ENCODE measurements around the gene CAMSAP2.

CAMSAP2 gene

DNA sequence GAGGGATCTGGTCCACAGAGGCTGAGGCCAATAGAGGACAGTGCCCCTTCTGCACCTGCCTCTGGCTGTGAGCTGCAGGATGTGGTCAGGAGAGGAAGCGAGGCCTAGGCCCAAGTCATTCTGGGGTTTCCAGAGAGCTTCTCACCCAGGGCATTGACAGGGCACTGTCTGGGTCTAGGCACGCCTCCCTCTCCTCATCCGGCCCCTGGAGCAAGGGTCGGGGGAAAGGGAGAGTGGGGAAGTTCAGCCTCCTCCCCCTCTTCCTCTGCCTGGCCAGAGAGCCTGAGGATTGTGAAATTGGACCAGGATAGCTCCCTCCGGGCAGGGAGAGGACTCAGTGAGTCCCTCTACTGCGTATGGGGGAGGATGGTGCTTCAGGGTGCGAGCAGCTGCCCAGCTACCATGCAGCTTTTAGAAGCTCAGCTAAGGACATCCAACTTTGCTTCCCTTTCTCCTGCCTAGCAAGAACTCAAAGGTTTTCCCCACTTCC is 149.7 kb downstream of the CAMSAP2 start:
- ChIA-PET CTCF (interaction anchor here (0.6 to 1.3 kb wide), 3 partner anchors 29 to 266 kb away, joined by 3 to 4 read pairs (median 3); no protein-coding TSS in a partner anchor), POLR2A (no interaction called here)
- Histone ChIP-seq H3K36me3 (ENCODE audit: control insufficient read depth in 2 of 2, insufficient read depth in 1 of 2, low read length in 2 of 2) (no peaks in the 10 kb centered on the region), H3K4me1 (ENCODE audit: control insufficient read depth, insufficient read depth, low read length) (no peaks in the 10 kb centered on the region), H3K27ac (ENCODE audit: extremely low read depth, low read depth, low read length) (no peak overlapping the region), H3K4me3 (ENCODE audit: low read depth, low read length) (no peak overlapping the region), H3K9me3 (ENCODE audit: control insufficient read depth, insufficient read depth, low read depth, low read length) (no peaks in the 10 kb centered on the region)
- TF ChIP-seq ZNF184 (tag by site-specific recombination; IDR thresholded peaks at IDR 0.05) = no peak
- no peak for TF ChIP-seq ZNF660 (tag by site-specific recombination; IDR thresholded peaks at IDR 0.05)
- TF ChIP-seq ZIC2 (tag by site-specific recombination; IDR thresholded peaks at IDR 0.05) = no peak

- TF ChIP-seq ZNF37A (tag by site-specific recombination; IDR thresholded peaks at IDR 0.05) (no peak), ZNF10 (tag by site-specific recombination; IDR thresholded peaks at IDR 0.05) (no peak), YY1 (tag by site-specific recombination; IDR thresholded peaks at IDR 0.05) (no peak), ZSCAN16 (tag by site-specific recombination; IDR thresholded peaks at IDR 0.05) (no peak), ZIC2 (tag by site-specific recombination; IDR thresholded peaks at IDR 0.05) (no peak), ZNF654 (tag by site-specific recombination; IDR thresholded peaks at IDR 0.05; ENCODE audit: low read depth) (no peak), ZNF324 (tag by site-specific recombination; IDR thresholded peaks at IDR 0.05) (no peak), ZSCAN30 (tag by site-specific recombination; IDR thresholded peaks at IDR 0.05) (no peak), ZNF518A (tag by site-specific recombination; conservative IDR thresholded peaks at IDR 0.05; ENCODE audit: low read depth) (no peak), ZNF677 (tag by site-specific recombination; IDR thresholded peaks at IDR 0.05) (no peak), ZNF341 (tag by site-specific recombination; IDR thresholded peaks at IDR 0.05; ENCODE audit: low read depth) (no peak), EGR2 (tag by site-specific recombination; IDR thresholded peaks at IDR 0.05; ENCODE audit: low read depth) (no peak), ZNF362 (tag by site-specific recombination; IDR thresholded peaks at IDR 0.05) (no peak), HOXC10 (CRISPR knock-in tag; IDR thresholded peaks at IDR 0.05) (no peak)
- Histone ChIP-seq H3K4me1 (ENCODE audit: control insufficient read depth, insufficient read depth, low read length) (no peaks in the 10 kb centered on the region), H3K4me3 (ENCODE audit: low read depth, low read length) (no peak overlapping the region), H3K36me3 (ENCODE audit: control insufficient read depth in 2 of 2, insufficient read depth in 1 of 2, low read length in 2 of 2) (no peaks in the 10 kb centered on the region), H3K27ac (ENCODE audit: extremely low read depth, low read depth, low read length) (no peak overlapping the region), H3K9me3 (ENCODE audit: control insufficient read depth, insufficient read depth, low read depth, low read length) (no peaks in the 10 kb centered on the region)
- ChIA-PET CTCF (interaction anchor here (0.8 to 2.7 kb wide), 3 partner anchors 9 to 267 kb away, joined by 3 to 10 read pairs (median 4); partner anchors contain the start of gene GPR25), POLR2A (no interaction called here)
Observed at GRCh38 chr1:200889571-200889970, 150.9 kb downstream of the CAMSAP2 start.

DNA sequence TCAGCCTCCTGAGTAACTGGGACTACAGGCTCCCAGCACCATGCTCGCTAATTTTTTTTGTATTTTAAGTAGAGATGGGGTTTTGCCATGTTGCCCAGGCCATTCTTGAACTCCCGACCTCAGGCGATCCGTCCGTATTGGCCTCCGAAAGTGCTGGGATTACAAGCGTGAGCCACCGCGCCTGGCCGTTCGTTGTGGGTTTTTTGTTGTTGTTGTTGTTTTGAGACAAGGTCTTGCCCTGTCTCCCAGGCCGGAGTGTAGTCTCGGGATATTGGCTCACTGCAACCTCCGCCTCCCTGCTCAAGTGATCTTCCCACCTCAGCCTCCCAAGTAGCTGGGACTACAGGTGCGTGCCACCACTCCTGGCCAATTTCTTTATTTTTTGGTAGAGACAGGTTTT is 151.3 kb downstream of the CAMSAP2 start:
- TF ChIP-seq MYNN (tag by site-specific recombination; IDR thresholded peaks at IDR 0.05; ENCODE audit: borderline replicate concordance) (no peak), ZNF398 (tag by site-specific recombination; IDR thresholded peaks at IDR 0.05) (no peak)
- ChIA-PET POLR2A (no interaction called here), CTCF (interaction anchor here (0.5 to 2.7 kb wide), 4 partner anchors 10 to 241 kb away, joined by 3 to 10 read pairs (median 4); no protein-coding TSS in a partner anchor)
- H3K9me3 ChIP-seq (ENCODE audit: control insufficient read depth, insufficient read depth, low read depth, low read length) = no peaks in the 10 kb centered on the region
- H3K36me3 ChIP-seq (ENCODE audit: control insufficient read depth in 2 of 2, insufficient read depth in 1 of 2, low read length in 2 of 2) = no peaks in the 10 kb centered on the region
- no peaks in the 10 kb centered on the region for H3K4me1 ChIP-seq (ENCODE audit: control insufficient read depth, insufficient read depth, low read length)
- no peak overlapping the region for H3K27ac ChIP-seq (ENCODE audit: extremely low read depth, low read depth, low read length)
- H3K4me3 ChIP-seq (ENCODE audit: low read depth, low read length) = no peak overlapping the region
